Mucosa of descending colon (tissue), 3 donors: Measurements from ENCODE around the gene DCTN4. TPM values are rescaled to one million over a fixed set of nuclear protein-coding genes. Genes with fewer than 3 reads are reported as not detected.

Source experiments
- ATAC-seq: fragments of 200-7000 bp; cut with Tn5 transposase; one replicate; pipeline ENCODE4 v1.9.1; 2020; ENCODE audit warnings: mild to moderate bottlenecking, moderate library complexity
- DNase-seq, 3 donors: peaks; one replicate each; pipeline ENCODE4 v3.0.0-alpha.2; 2020
- H3K36me3 ChIP-seq: fragments of 200-600 bp; one replicate; pipeline ENCODE4 v1.8.0; 2021; ENCODE audit warnings: low read depth, mild to moderate bottlenecking
- H3K4me1 ChIP-seq: fragments of 200-600 bp; one replicate; pipeline ENCODE4 v1.8.0; 2021; ENCODE audit warnings: low read depth, mild to moderate bottlenecking
- H3K4me3 ChIP-seq: fragments of 200-600 bp; one replicate; pipeline ENCODE4 v1.8.0; 2021; ENCODE audit warnings: mild to moderate bottlenecking
- H3K9me3 ChIP-seq: fragments of 200-600 bp; one replicate; pipeline ENCODE4 v1.8.0; 2021; ENCODE audit warnings: mild to moderate bottlenecking
- CTCF ChIP-seq: fragments of 200-600 bp; IDR thresholded peaks from one replicate; pipeline ENCODE4 v1.8.0; 2022; ENCODE audit warnings: antibody characterized with exemption, mild to moderate bottlenecking
- intact Hi-C, 2 donors: fragments of 100-400 bp; cut with DNase I in 1 of 2; cut with micrococcal nuclease in 1 of 2; formaldehyde crosslinking; loops; one replicate each; pipeline versions ENCODE4 v1.11.0 to v1.11.1; 2022; cut with DNase I, micrococcal nuclease
- total RNA-seq, 3 donors: library from RNA; stranded (reverse); fragmentation: NEBNext Ultra II Directional in 2 of 3; extraction: Animal tissue kit (Norgen Biotek cat#: 25700) in 2 of 3; gene quantifications; one replicate each; pipeline versions ENCODE4 v1.2.1 to v1.2.4, GENCODE V29; 2021 to 2023
- donor health status: DM: no; HTN: no; CAD: no; lungs with moderate emphysema.
- donor health status: DM: no; HTN: no; CAD: no.
- donor health status: DM: no; HTN: yes; CAD: no.

Gene DCTN4
- total RNA-seq, 3 donors from 2014 or later: 50.8 to 56.4 (median 52.9) TPM

GRCh38 chr5:150791536-150791935, 32.7 kb upstream of the DCTN4 start:
- intact Hi-C loops: no loop called here
- TF ChIP-seq CTCF: no peak
- H3K4me3 ChIP-seq: no peak overlapping the region
- ATAC-seq (no peak), DNase-seq (no peak)
- peaks cover 16% of the 10 kb centered on the region for H3K4me1 ChIP-seq
- no peaks in the 10 kb centered on the region for H3K36me3 ChIP-seq
- no peaks in the 10 kb centered on the region for H3K9me3 ChIP-seq

GRCh38 chr5:150789943-150790611, 31.3 kb upstream of the DCTN4 start:
- Histone ChIP-seq H3K9me3 (no peaks in the 10 kb centered on the region), H3K4me1 (peaks cover 16% of the 10 kb centered on the region), H3K36me3 (no peaks in the 10 kb centered on the region), H3K4me3 (no peak overlapping the region)
- DNase-seq: peak in 1 of 3 donors; percentile 34
- intact Hi-C loops: no loop called here
- peak; percentile 90 for ATAC-seq
- TF ChIP-seq CTCF: no peak

- ATAC-seq: no peak
Observed at GRCh38 chr5:150789450-150789849, 30.6 kb upstream of the DCTN4 start.

GRCh38 chr5:150788977-150789376, 30.2 kb upstream of the DCTN4 start:
- DNase-seq: no peak

More at GRCh38 chr5:150789450-150789849, 30.6 kb upstream of the DCTN4 start:
- no peaks in the 10 kb centered on the region for H3K9me3 ChIP-seq
- no peak for DNase-seq
- H3K4me3 ChIP-seq: no peak overlapping the region
- H3K36me3 ChIP-seq: no peaks in the 10 kb centered on the region
- no peak for TF ChIP-seq CTCF
- H3K4me1 ChIP-seq: peaks cover 19% of the 10 kb centered on the region
- intact Hi-C loops: no loop called here

GRCh38 chr5:150787656-150788055, 28.8 kb upstream of the DCTN4 start:
- intact Hi-C loops: no loop called here
- Histone ChIP-seq H3K36me3 (no peaks in the 10 kb centered on the region), H3K4me1 (peaks cover 36% of the 10 kb centered on the region), H3K9me3 (no peaks in the 10 kb centered on the region), H3K4me3 (no peak overlapping the region)
- ATAC-seq: no peak
- no peak for DNase-seq
- no peak for TF ChIP-seq CTCF

More at GRCh38 chr5:150788977-150789376, 30.2 kb upstream of the DCTN4 start:
- intact Hi-C loops: no loop called here
- no peak for TF ChIP-seq CTCF
- ATAC-seq: no peak
- no peaks in the 10 kb centered on the region for H3K9me3 ChIP-seq
- peaks cover 24% of the 10 kb centered on the region for H3K4me1 ChIP-seq
- H3K36me3 ChIP-seq: no peaks in the 10 kb centered on the region
- H3K4me3 ChIP-seq: no peak overlapping the region
